GM12878 (cell line): ENCODE measurements around the gene SESN3. TPM values are rescaled to one million over a fixed set of nuclear protein-coding genes. Genes with fewer than 3 reads are reported as not detected.
A peak's percentile ranks its signal among the peaks of the same experiment; 100 is the strongest.

Experiments used
- BRCA1 ChIP-seq: IDR thresholded peaks from 2 replicates; pipeline ENCODE4 v1.6.1; 2011; ENCODE audit warnings: low read depth, low read length, improper control_type of control experiment
- E4F1 ChIP-seq: fragments of 450-650 bp; IDR thresholded peaks from 2 replicates; pipeline ENCODE4 v1.6.1; 2018; ENCODE audit warnings: borderline replicate concordance, mild to moderate bottlenecking; ENCODE audit not compliant: partially characterized antibody
- EED ChIP-seq: sonication (generic); IDR thresholded peaks from 2 replicates; pipeline ENCODE4 v1.6.1; 2016; ENCODE audit warnings: antibody characterized with exemption, low read depth
- IRF3 ChIP-seq: fragments of 450-650 bp; IDR thresholded peaks from 2 replicates; pipeline ENCODE4 v1.6.1; 2014; ENCODE audit warnings: mild to moderate bottlenecking
- PKNOX1 ChIP-seq: fragments of 450-650 bp; IDR thresholded peaks from 2 replicates; pipeline ENCODE4 v1.6.1; 2016; ENCODE audit warnings: mild to moderate bottlenecking
- POLR2A ChIP-seq: IDR thresholded peaks from 2 replicates; pipeline ENCODE4 v1.6.1; 2011; ENCODE audit warnings: low read depth, mild to moderate bottlenecking, low read length
- RBBP5 ChIP-seq: fragments of 200-600 bp; sonication (generic); conservative IDR thresholded peaks from 2 replicates; pipeline ENCODE4 v1.6.1; 2016
- SP1 ChIP-seq: IDR thresholded peaks from one replicate; pipeline ENCODE4 v1.6.1; 2011; ENCODE audit warnings: low read depth, low read length
- STAT1 ChIP-seq: fragments of 450-650 bp; conservative IDR thresholded peaks from 2 replicates; pipeline ENCODE4 v1.6.1; 2014; ENCODE audit warnings: antibody characterized with exemption, mild to moderate bottlenecking
- ZSCAN29 ChIP-seq: fragments of 450-650 bp; IDR thresholded peaks from 2 replicates; pipeline ENCODE4 v1.6.1; 2017; ENCODE audit warnings: mild to moderate bottlenecking, moderate library complexity
- polyA plus RNA-seq, 11 experiments: library from polyadenylated mRNA; depleted of rRNA in 4 of 11; unstranded in 6 of 11; stranded (reverse) in 5 of 11; fragments of >200 nt; fragmentation: Nextera tagmentation in 4 of 11; fragmentation: Illumina TruSeq in 1 of 11; extraction: Ambion mirVana in 4 of 11; extraction: Trizol in 1 of 11; gene quantifications; 1 replicate in 1 of 11; 2 replicates in 10 of 11; pipeline versions ENCODE4 v1.2.1 to v1.2.3, GENCODE V29; 2011 to 2016; ENCODE audit warnings: inconsistent platforms in 2 of 11, missing spikeins in 2 of 11, low read depth in 1 of 11
- total RNA-seq, 4 experiments: library from RNA; depleted of rRNA in 3 of 4; stranded (reverse); fragments of >200 nt in 3 of 4; fragmentation: Illumina TruSeq in 1 of 4; extraction: Trizol in 1 of 4; gene quantifications; 2 replicates each; pipeline versions ENCODE4 v1.2.1 to v1.2.3, GENCODE V29; 2013 to 2021
- TF ChIP-seq, protein P1 (sequence below): IDR thresholded peaks from 2 replicates; pipeline ENCODE4 v1.6.1; 2011; ENCODE audit warnings: low read depth, mild to moderate bottlenecking, low read length, moderate library complexity, borderline replicate concordance; ENCODE audit errors: extremely low read depth
- TF ChIP-seq, protein P2 (sequence below): fragments of 450-650 bp; IDR thresholded peaks from 2 replicates; pipeline ENCODE4 v1.6.1; 2017; ENCODE audit warnings: low read depth, mild to moderate bottlenecking, moderate library complexity
- TF ChIP-seq, protein P3 (sequence below): IDR thresholded peaks from 2 replicates; pipeline ENCODE4 v1.6.1; 2012; ENCODE audit warnings: low read length, inconsistent platforms

Gene SESN3
- total and polyA plus RNA-seq, 10 of the 15 experiments (the other 5 are each of a cell fraction or from before 2014, with no cell fraction given) = 0.64 to 6.7 (median 3.0) TPM

DNA sequence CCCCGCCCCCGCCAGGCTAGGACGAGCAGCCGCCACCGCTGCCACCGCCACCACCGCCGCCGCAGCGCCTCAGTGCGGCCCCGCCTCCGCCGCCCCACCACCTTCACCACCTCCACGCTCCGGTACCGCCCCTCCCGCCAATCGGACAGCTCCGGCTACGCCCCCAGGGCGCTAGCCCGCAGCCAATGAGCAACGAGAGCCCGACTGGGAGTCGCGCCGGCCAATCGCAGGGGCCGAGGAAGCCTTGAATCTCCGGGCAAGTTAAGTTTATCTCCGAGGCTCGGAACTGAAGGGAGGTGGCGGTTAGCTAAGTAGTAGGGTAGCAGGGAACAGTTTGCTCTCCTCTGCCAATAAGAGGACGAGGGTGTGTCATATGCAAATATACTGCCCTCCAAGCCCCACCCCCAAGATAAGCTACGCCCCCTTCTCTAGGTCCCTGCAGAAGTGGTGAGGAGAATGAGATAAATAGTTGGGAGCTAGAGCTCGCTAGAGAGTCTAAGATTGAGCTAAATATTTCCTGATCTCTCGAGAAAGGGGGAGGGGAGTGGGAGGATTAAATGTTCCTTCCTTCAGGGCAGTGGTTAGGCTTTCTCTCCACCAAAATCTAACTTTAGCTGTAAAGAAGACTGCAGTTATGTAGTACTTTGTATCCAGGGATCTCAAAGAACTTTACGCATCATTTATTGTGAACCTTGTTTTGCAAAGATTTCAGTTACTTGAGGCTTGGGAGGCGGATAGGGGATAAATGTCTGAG lies at the start of gene SESN3 (continued):
- TF ChIP-seq, protein P1, sequence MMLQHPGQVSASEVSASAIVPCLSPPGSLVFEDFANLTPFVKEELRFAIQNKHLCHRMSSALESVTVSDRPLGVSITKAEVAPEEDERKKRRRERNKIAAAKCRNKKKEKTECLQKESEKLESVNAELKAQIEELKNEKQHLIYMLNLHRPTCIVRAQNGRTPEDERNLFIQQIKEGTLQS = no peak
- TF ChIP-seq E4F1 (no peak), ZSCAN29 (no peak), IRF3 (peak; percentile 75), PKNOX1 (peak; percentile 80), SP1 (peak; percentile 87), BRCA1 (no peak), POLR2A (peak; percentile 57; the same call in 1 of the 2 replicates), STAT1 (no peak), EED (no peak), RBBP5 (no peak)
- TF ChIP-seq, protein P2, sequence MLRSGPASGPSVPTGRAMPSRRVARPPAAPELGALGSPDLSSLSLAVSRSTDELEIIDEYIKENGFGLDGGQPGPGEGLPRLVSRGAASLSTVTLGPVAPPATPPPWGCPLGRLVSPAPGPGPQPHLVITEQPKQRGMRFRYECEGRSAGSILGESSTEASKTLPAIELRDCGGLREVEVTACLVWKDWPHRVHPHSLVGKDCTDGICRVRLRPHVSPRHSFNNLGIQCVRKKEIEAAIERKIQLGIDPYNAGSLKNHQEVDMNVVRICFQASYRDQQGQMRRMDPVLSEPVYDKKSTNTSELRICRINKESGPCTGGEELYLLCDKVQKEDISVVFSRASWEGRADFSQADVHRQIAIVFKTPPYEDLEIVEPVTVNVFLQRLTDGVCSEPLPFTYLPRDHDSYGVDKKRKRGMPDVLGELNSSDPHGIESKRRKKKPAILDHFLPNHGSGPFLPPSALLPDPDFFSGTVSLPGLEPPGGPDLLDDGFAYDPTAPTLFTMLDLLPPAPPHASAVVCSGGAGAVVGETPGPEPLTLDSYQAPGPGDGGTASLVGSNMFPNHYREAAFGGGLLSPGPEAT = 0 out of 2 replicates have a peak, but pooled peaks have one; percentile 20
- TF ChIP-seq, protein P3, sequence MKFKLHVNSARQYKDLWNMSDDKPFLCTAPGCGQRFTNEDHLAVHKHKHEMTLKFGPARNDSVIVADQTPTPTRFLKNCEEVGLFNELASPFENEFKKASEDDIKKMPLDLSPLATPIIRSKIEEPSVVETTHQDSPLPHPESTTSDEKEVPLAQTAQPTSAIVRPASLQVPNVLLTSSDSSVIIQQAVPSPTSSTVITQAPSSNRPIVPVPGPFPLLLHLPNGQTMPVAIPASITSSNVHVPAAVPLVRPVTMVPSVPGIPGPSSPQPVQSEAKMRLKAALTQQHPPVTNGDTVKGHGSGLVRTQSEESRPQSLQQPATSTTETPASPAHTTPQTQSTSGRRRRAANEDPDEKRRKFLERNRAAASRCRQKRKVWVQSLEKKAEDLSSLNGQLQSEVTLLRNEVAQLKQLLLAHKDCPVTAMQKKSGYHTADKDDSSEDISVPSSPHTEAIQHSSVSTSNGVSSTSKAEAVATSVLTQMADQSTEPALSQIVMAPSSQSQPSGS = no peak
